VCaP (cell line): ENCODE measurements around the gene ATG4C.
"Not testable (repeated sequence)": the region's sequence is repeated elsewhere in the genome, so short reads cannot be mapped to it uniquely, and the experiment has no call there.

Experiments
- H3K27ac ChIP-seq: fragments of 450-650 bp; 2 replicates; pipeline ENCODE4 v1.5.1; 2017
- TF ChIP-seq, protein P1 (sequence below): fragments of 450-650 bp; conservative IDR thresholded peaks from 2 replicates; pipeline ENCODE4 v1.5.1; 2017; ENCODE audit warnings: mild to moderate bottlenecking, moderate library complexity

ATG4C gene, protein sequence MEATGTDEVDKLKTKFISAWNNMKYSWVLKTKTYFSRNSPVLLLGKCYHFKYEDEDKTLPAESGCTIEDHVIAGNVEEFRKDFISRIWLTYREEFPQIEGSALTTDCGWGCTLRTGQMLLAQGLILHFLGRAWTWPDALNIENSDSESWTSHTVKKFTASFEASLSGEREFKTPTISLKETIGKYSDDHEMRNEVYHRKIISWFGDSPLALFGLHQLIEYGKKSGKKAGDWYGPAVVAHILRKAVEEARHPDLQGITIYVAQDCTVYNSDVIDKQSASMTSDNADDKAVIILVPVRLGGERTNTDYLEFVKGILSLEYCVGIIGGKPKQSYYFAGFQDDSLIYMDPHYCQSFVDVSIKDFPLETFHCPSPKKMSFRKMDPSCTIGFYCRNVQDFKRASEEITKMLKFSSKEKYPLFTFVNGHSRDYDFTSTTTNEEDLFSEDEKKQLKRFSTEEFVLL

DNA sequence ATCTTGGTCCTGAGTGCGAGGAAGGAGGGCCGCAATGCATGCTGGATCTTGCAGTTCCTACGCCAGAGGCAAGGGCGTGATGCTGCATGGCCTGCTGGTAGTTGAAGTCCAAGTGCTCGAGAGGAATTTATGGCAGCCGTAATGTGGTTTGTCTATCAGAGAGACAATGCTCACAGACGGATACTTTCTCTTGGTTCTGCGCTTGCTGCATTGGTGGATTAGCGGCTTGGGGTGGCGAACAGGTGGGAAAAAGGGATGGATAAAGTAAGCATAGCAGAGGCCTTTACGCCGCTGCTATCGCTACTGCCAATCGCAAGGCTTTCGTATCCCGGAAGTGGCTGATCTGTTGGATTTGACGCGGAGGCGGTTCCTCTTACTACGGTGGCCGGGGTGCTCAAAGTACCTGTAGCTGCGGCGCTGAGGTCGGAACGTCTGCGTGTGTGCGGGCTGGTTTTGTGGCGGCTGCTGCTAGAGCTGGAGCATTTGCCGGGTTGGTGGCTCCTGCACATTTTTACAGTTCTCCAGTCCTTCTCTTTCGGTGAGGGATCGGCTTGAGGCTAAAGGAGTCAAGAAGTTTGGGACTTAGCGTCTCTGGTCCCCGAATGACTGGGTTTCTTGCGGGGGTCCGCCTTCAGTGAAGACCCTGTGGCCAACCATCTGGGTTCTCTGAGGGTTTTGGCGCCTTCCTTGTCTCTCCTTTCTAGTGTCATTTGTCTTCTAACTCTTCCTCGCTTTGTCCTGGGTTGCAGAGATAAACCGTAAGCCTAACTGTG is at the start of gene ATG4C:
ATG4C (plus strand) TSS at position 397 of the 773 bp plus-strand sequence. CDS start 19,655 bp downstream, outside the sequence.
- H3K27ac ChIP-seq = peak within 1 kb of the TSS; percentile 91
- TF ChIP-seq, protein P1, sequence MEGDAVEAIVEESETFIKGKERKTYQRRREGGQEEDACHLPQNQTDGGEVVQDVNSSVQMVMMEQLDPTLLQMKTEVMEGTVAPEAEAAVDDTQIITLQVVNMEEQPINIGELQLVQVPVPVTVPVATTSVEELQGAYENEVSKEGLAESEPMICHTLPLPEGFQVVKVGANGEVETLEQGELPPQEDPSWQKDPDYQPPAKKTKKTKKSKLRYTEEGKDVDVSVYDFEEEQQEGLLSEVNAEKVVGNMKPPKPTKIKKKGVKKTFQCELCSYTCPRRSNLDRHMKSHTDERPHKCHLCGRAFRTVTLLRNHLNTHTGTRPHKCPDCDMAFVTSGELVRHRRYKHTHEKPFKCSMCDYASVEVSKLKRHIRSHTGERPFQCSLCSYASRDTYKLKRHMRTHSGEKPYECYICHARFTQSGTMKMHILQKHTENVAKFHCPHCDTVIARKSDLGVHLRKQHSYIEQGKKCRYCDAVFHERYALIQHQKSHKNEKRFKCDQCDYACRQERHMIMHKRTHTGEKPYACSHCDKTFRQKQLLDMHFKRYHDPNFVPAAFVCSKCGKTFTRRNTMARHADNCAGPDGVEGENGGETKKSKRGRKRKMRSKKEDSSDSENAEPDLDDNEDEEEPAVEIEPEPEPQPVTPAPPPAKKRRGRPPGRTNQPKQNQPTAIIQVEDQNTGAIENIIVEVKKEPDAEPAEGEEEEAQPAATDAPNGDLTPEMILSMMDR = no peak

DNA sequence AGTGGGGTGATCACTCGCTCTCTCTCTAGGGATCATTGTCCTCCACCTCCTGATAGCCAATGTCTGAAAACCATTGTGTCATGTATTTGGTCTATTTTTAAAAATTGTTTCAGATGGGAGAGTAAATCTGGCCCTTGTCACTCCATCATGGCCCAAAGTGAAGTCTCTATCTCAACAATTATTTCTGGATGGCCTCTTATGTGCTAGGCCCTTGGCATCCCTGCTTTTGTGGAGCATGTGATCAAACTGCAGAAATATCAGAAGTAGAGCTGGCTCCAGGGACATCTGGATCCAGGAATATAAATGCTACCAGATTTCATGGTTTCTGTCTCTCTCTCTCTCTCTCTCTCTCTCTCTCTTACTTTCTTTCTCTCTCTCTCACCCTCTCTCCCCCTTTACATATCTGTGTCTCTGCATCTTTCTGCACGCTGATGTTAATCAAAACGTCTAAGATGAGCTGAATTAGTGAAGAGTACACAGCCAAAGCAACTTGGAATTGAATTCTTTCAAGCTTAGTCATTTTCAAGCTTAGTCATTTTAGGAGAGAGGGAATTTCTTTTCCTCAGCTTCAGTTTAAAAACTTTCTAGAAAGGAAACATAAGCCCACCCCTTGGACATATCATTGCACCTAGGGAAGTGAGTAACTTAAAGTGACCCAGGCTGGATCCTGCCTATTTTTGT is 48.3 kb upstream of the ATG4C start:
- TF ChIP-seq, protein P1 = no peak
- H3K27ac ChIP-seq = no peak overlapping the region

DNA sequence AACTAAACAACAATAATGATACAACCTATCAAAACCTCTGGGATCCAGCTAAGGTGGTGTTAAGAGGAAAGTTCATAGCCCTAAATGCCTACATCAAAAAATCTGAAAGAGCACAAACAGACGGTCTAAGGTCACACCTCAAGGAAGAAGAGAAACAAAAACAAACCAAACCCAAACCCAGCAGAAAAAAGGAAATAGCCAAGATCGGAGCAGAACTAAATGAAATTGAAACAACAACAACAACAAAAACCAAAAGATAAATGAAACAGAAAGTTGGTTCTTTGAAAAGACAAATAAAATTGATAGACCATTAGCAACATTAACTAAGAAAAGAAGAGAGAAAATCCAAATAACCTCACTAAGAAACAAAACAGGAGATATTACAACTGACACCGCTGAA is 43.2 kb upstream of the ATG4C start:
- not testable (repeated sequence) for H3K27ac ChIP-seq

DNA sequence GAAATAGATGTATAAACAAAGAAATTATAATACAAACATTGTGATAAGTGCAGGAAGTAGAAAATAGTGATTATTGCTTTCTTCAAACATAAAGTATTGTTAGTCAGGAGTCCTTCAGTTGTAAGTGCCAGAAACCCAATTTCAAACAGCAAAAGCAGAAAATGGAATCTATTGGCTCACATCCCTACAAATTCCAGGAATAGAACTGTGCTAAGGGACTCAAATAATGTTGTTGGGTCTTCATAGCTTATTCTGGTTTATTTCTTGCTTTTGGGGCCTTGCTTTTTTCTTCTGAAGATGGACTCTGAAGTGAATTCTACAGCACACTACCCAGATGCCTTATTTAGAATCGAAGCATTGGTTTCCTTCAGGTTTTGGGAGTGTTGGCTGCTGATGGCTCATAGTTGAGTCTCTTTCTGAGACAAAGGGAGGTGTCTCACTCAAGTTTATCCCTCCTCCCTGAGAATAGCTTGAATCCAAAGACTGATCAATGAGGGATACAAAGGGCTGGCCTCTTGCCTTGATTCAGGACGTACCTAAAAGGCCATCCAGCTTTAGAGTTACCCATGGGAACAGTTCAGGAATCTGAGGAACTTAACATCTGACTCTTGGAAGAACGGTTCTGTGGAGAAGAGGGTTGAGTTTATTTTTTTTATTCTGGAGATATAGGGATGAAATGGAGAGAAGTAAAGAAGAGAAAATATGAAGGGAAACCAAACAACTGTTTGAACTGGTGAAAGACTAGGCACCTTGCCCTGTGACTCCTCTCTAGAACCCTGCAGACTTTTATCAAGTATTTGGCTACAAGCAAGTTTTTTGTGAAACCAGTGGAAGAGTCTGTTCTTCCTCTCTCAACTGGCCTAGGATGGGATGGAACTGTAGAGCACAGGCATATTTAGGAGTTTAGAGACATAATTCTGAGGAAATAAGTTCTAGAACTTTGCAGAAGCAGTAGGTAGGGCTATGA is 39.0 kb upstream of the ATG4C start:
- H3K27ac ChIP-seq = peak overlapping the region; percentile 60; the same call in 1 of the 2 replicates
- TF ChIP-seq, protein P1 = no peak

DNA sequence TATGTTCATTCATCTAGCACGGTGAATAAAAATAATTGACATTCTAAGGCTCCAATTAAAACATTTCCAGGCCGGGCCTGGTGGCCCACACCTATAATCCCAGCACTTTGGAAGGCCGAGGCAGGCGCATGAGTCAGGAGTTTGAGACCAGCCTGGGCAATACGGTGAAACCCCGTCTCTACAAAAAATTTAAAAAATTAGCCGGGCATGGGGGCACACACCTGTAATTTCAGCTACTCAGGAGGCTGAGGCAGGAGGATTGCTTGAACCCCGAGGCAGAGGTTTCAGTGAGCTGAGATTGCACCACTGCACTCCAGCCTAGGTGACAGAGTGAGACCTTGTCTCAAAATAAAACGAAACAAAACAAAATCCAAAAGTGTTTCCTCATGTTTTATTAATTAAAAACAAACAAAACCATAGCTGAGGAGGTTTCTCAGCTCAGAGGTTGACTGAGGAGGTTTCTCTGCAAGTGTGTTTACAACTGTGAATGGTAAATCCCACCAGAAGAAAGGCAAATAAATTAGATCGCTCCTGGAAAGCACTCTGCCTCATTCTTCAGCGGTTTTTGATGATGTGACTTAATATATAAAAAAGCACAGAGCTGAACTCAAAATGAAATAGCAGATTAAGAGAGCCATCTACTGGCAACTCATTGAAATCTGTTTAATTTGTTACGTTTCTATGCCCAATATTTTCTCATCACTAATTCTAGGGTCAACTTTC is 37.7 kb upstream of the ATG4C start:
- peak overlapping the region; percentile 60 for H3K27ac ChIP-seq
- TF ChIP-seq, protein P1 = peak; percentile 74

DNA sequence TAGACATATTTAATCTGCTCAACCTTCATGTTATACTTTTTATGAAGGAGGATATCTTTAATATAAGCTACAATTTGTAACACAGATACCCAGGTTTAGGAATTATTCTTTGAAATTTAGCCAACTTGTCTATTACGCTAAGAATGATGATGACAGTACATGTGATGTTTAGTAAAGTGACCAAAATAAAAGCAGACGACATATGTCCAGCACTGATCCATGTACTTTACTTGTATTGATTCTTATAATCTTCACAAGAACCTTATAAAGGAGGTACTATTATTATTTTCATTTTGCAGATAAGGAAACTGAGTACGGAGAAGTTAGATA is 37.2 kb upstream of the ATG4C start:
- H3K27ac ChIP-seq = peak overlapping the region; percentile 60
- TF ChIP-seq, protein P1 = peak; percentile 36
